ENCODE measurements around the gene CACNA2D3.

CACNA2D3 gene

DNA sequence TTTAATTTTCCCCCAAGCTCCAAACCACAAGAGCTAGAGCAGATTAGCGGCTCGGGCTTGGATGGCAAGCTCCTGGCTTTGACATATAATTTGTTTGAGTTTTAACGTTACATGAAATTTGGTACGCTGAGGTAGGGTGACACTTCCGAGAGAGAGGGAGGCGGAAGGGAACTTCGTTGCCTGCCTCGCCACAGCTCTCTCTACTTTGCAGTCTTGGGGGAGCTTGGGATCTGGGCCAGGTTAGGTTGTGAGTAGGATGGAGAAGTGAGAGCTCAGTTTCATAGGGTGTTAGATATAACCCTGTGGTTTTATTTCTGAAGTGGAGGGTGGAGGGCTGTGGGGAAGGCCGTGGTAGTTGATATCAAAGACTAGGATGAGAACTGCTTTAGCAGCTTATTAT is 765.8 kb downstream of the CACNA2D3 start:
- no peak for DNase-seq (ENCODE audit: low read depth)
- TF ChIP-seq CTCF (IDR thresholded peaks at IDR 0.05; ENCODE audit: insufficient read depth, low read depth, low read length, missing control alignments) = no peak
- no peak overlapping the region for H3K4me3 ChIP-seq (ENCODE audit: low read length)

- DNase-seq (ENCODE audit: low read depth) = no peak
- no peak for TF ChIP-seq CTCF (IDR thresholded peaks at IDR 0.05; ENCODE audit: insufficient read depth, low read depth, low read length, missing control alignments)
- H3K4me3 ChIP-seq (ENCODE audit: low read length) = no peak overlapping the region
These were observed 766.5 kb downstream of the CACNA2D3 start for GRCh38 chr3:54888873-54889272.

DNA sequence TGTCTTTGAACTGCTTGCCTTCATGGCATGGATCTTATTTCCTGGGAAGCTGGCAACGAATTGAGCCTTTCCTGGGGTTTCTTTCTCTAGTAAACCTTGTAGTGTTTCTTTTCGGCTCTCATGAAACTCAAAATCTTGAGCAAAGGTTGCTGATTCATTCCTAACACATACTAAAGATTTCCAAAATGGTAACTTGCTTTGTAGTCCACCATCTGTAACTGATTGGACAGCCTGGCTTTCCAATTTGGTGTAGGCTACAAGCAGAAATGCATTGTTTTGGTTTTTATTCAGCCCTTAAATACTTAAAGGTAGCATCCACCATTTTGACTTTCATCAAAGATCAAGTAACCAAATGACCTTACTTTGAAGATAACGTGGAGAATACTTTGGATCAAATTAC is 767.4 kb downstream of the CACNA2D3 start:
- DNase-seq (ENCODE audit: low read depth) = no peak
- no peak overlapping the region for H3K4me3 ChIP-seq (ENCODE audit: low read length)
- no peak for TF ChIP-seq CTCF (IDR thresholded peaks at IDR 0.05; ENCODE audit: insufficient read depth, low read depth, low read length, missing control alignments)

GRCh38 chr3:54891540-54891897 is 769.2 kb downstream of the CACNA2D3 start:
- TF ChIP-seq CTCF (IDR thresholded peaks at IDR 0.05; ENCODE audit: insufficient read depth, low read depth, low read length, missing control alignments) = peak; percentile 57
- H3K4me3 ChIP-seq (ENCODE audit: low read length) = no peak overlapping the region
- DNase-seq (ENCODE audit: low read depth) = peak; percentile 96

- no peak for DNase-seq (ENCODE audit: low read depth)
- no peak overlapping the region for H3K4me3 ChIP-seq (ENCODE audit: low read length)
- no peak for TF ChIP-seq CTCF (IDR thresholded peaks at IDR 0.05; ENCODE audit: insufficient read depth, low read depth, low read length, missing control alignments)
These were observed 769.8 kb downstream of the CACNA2D3 start for GRCh38 chr3:54892168-54892567.

- DNase-seq (ENCODE audit: low read depth) = no peak
- TF ChIP-seq CTCF (IDR thresholded peaks at IDR 0.05; ENCODE audit: insufficient read depth, low read depth, low read length, missing control alignments) = no peak
- no peak overlapping the region for H3K4me3 ChIP-seq (ENCODE audit: low read length)
These were observed 773.3 kb downstream of the CACNA2D3 start for GRCh38 chr3:54895613-54896012.

- no peak for TF ChIP-seq CTCF (IDR thresholded peaks at IDR 0.05; ENCODE audit: insufficient read depth, low read depth, low read length, missing control alignments)
- DNase-seq (ENCODE audit: low read depth) = no peak
- no peak overlapping the region for H3K4me3 ChIP-seq (ENCODE audit: low read length)
These were observed 774.8 kb downstream of the CACNA2D3 start for GRCh38 chr3:54897028-54897711.

Measured in epithelial cell of esophagus (primary cell).